PFSK-1 (cell line): ENCODE data around the gene PCDH15.

ENCODE experiments used
- FOXP2 ChIP-seq: optimal IDR thresholded peaks from 2 replicates; pipeline ENCODE3; 2011; ENCODE audit warnings: borderline replicate concordance, control low read depth, inconsistent platforms; ENCODE audit not compliant: insufficient read depth; ENCODE audit errors: extremely low read length, extremely low read depth
- POLR2AphosphoS5 ChIP-seq: IDR thresholded peaks from 2 replicates; pipeline ENCODE4 v1.6.1; 2012; ENCODE audit warnings: low read depth, mild to moderate bottlenecking, control low read depth, low read length, moderate library complexity
- SIN3A ChIP-seq: IDR thresholded peaks from 2 replicates; pipeline ENCODE4 v1.6.1; 2012; ENCODE audit warnings: mild to moderate bottlenecking, low read length, moderate library complexity, borderline replicate concordance; ENCODE audit not compliant: insufficient read depth
- TAF1 ChIP-seq: IDR thresholded peaks from 2 replicates; pipeline ENCODE4 v1.6.1; 2012; ENCODE audit warnings: low read length, control low read depth, borderline replicate concordance; ENCODE audit not compliant: insufficient read depth
- TF ChIP-seq, protein P1 (sequence below), 2 experiments: IDR thresholded peaks; 2 replicates each; pipeline versions ENCODE4 v1.6.1 to v1.8.0; 2011 to 2012; ENCODE audit warnings: low read depth in 2 of 2, low read length in 2 of 2, control low read depth in 1 of 2, inconsistent platforms in 1 of 2, mild to moderate bottlenecking in 1 of 2, moderate library complexity in 1 of 2; ENCODE audit not compliant: insufficient read depth in 1 of 2

The PCDH15 gene

DNA sequence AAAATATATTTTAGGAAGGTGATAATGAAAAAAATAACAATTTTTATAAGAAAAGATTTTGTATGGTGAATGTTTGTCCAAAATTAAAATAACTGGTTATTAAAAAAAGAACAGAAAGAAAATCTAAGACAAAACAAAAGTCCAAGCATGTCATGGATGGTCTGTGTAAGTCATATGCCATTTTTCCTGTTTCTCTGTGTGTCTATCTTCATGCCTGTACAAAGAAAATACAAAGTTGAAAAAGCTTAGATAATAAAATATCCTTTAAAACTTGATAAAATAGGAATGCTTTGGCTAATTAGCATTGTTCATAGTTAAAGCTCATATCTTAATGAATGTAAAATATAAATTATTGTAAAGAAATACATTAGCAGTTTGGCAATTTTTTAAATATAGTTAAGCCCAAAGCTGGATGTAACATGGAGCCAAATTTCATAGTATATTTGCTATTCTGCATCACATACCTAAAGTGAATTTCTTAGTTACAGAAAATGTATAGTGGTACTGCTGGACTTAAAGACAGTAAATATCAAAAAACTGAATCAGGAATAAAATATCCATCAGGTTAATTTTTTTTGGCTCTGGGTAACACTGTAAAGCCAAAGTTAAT is 661.1 kb downstream of the PCDH15 start:
- TF ChIP-seq POLR2AphosphoS5 (no peak), TAF1 (no peak), SIN3A (no peak), FOXP2 (no peak)
- TF ChIP-seq, protein P1, sequence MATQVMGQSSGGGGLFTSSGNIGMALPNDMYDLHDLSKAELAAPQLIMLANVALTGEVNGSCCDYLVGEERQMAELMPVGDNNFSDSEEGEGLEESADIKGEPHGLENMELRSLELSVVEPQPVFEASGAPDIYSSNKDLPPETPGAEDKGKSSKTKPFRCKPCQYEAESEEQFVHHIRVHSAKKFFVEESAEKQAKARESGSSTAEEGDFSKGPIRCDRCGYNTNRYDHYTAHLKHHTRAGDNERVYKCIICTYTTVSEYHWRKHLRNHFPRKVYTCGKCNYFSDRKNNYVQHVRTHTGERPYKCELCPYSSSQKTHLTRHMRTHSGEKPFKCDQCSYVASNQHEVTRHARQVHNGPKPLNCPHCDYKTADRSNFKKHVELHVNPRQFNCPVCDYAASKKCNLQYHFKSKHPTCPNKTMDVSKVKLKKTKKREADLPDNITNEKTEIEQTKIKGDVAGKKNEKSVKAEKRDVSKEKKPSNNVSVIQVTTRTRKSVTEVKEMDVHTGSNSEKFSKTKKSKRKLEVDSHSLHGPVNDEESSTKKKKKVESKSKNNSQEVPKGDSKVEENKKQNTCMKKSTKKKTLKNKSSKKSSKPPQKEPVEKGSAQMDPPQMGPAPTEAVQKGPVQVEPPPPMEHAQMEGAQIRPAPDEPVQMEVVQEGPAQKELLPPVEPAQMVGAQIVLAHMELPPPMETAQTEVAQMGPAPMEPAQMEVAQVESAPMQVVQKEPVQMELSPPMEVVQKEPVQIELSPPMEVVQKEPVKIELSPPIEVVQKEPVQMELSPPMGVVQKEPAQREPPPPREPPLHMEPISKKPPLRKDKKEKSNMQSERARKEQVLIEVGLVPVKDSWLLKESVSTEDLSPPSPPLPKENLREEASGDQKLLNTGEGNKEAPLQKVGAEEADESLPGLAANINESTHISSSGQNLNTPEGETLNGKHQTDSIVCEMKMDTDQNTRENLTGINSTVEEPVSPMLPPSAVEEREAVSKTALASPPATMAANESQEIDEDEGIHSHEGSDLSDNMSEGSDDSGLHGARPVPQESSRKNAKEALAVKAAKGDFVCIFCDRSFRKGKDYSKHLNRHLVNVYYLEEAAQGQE (IDR thresholded peaks at IDR 0.05; ENCODE audit: insufficient read depth in 1 of 2, low read depth in 2 of 2, low read length in 2 of 2): no peak

DNA sequence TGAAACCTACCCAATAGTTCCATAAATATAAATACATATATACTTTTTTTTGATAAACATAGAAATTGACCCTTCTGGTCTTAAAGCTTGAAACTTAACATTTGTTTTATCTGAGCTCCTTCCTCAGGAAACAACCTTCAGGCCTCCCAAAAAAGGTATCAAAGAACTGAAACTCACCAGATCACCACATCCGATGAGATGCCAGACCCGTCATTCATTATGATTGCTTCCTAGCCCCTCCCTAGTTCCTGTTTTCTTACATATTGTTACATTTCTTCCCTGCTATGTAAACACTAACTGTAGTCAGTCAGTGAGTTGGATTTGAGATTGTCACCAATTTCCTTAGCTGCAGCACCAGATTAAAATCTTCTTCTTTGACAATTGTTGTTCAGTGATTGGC is 663.6 kb downstream of the PCDH15 start:
- TF ChIP-seq TAF1: no peak

DNA sequence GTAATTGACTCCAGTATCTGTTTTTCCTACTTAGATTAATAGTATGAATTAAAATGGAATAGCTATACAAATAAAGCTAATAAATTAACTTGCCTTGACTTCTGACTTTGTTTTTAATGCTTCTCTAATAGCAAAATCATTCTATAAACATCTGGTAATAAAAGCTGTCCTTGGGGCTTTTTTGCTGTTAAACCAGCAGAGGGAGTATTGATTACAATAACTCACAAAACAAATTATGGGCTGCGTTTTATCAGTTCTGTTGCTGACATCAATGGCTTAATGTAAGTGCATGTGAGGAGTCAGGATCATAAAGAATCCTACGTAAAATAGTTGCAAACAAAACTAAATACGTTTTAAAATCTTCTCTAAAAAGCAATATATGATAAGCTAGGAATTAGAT is 667.8 kb downstream of the PCDH15 start:
- TF ChIP-seq POLR2AphosphoS5: no peak
- TF ChIP-seq FOXP2: no peak
- TF ChIP-seq TAF1: no peak
- TF ChIP-seq, protein P1 (IDR thresholded peaks at IDR 0.05; ENCODE audit: insufficient read depth in 1 of 2, low read depth in 2 of 2, low read length in 2 of 2): no peak
- TF ChIP-seq SIN3A: no peak

DNA sequence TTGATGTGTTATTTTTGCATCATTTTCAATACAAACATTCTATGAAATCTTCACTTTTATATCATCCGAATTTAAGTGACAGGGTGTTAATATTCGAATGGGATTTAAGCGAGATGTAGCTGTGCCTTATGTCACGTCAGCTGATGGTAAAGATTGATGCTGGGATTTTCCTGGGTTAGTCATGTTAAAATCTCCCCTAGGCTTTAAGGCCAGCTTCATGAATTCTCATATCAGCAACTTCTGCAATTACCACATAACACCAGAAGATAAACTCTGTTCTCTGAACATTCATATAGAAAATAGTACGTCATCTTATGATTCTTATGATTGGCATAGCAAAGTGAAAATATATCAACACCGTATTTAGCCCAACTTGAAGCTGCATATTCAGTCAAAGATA is 669.2 kb downstream of the PCDH15 start:
- TF ChIP-seq, protein P1 (IDR thresholded peaks at IDR 0.05; ENCODE audit: insufficient read depth in 1 of 2, low read depth in 2 of 2, low read length in 2 of 2): no peak
- no peak for TF ChIP-seq FOXP2
- no peak for TF ChIP-seq TAF1
- no peak for TF ChIP-seq SIN3A
- no peak for TF ChIP-seq POLR2AphosphoS5

DNA sequence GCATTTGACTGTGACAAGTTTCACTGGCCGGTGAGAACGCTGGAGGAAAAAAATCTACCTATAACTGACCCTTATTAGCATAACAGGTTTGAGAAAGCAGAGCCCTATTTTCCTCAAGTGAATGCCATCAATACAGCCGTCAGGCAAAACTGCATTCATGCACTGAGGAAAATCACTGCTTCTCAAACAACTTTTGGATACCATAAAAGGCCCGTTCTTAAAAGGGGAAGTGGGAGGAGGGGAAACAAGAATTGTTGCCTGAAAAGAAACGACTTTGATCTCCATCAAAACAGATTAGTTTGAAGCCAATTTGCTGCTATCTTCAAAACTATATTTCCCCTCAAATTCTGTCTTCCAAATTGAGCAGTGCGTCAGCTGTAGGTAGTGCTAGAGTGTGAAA is 670.6 kb downstream of the PCDH15 start:
- TF ChIP-seq, protein P1 (IDR thresholded peaks at IDR 0.05; ENCODE audit: insufficient read depth in 1 of 2, low read depth in 2 of 2, low read length in 2 of 2): no peak
- TF ChIP-seq SIN3A: no peak
- no peak for TF ChIP-seq TAF1
- TF ChIP-seq POLR2AphosphoS5: no peak
- no peak for TF ChIP-seq FOXP2
